Measurements from ENCODE around the gene C17orf114.
A peak's percentile ranks its signal among the peaks of the same experiment; 100 is the strongest.

The C17orf114 gene

DNA sequence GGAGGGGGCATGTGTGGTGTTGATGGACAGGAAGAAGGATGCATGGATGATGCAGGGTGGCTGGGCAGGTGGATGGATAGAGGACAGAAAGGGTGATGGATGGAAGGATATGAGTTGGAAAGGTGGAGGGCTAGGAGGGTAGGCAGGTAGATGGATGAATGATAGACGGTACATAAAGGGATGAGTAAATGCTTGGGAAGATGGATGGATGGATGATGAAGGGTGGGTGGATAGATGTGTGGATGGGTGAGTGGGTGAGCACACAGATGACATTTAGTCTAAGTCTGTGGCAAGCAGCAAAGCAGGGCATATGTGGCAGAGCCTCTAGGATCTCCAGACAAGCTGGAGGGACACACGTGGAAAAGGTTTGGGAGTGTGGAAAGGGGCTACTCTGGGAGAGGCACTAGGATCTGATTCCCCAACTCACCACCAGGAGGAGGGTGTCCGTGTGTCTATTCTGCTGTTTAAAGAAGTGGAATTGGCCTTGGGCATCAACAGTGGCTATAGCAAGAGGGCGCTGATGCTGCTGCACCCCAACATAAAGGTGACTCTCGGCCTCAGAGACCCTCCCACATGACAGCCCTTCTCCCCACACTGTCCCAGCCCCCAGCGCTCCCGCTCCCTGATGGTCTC, 13.0 kb upstream of the C17orf114 start:
- Histone ChIP-seq H3K4me3 (ENCODE audit: low read length) (no peak overlapping the region), H3K9ac (ENCODE audit: low read length) (no peak overlapping the region), H3K27ac (ENCODE audit: low read depth, low read length) (no peak overlapping the region), H3K4me1 (ENCODE audit: control insufficient read depth, insufficient read depth, low read length) (no peaks in the 10 kb centered on the region), H3K36me3 (ENCODE audit: control insufficient read depth, insufficient read depth, low read length) (peaks cover 11% of the 10 kb centered on the region), H3K27me3 (ENCODE audit: control insufficient read depth, insufficient read depth, low read length) (no peaks in the 10 kb centered on the region)

DNA sequence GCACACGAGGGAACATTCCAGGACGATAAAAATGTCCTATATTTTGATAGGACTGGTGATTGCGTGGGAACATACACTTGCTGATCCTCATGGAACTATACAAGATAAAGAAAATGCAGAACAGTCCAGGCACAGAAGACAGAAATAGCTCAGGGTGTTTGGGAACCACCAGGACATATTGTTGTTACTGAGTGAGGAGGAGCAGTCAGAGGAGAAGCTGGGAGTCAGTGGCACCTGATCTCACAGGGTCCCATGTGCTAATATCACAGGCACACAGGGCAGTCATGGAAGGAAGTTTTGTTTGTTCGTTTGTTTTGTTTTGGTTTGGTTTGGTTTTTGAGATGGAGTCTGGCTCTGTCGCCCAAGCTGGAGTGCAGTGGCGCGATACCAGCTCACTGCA, 10.6 kb upstream of the C17orf114 start:
- H3K4me3 ChIP-seq (ENCODE audit: low read length), result no peak overlapping the region
- H3K27me3 ChIP-seq (ENCODE audit: control insufficient read depth, insufficient read depth, low read length), result no peaks in the 10 kb centered on the region
- H3K36me3 ChIP-seq (ENCODE audit: control insufficient read depth, insufficient read depth, low read length), result peaks cover 11% of the 10 kb centered on the region
- no peak overlapping the region for H3K27ac ChIP-seq (ENCODE audit: low read depth, low read length)
- H3K4me1 ChIP-seq (ENCODE audit: control insufficient read depth, insufficient read depth, low read length), result peaks cover 6% of the 10 kb centered on the region
- H3K9ac ChIP-seq (ENCODE audit: low read length), result no peak overlapping the region

DNA sequence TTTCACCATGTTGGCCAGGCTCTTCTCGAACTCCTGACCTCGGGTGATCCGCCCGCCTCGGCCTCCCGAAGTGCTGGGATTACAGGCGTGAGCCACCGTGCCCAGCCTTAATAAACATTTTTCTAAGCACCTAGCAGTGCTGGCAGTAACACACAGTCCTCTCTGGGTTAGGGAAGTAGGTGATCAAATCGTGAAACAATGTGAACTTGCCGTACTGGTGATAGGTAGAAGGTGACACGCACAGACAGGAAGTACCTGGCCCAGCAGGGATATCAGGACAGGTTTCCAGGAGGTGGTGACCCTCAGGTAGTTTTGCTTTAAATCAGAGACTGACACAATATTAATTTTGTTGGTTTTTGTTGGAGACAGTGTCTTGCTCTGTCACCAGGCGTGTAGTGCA, 9.3 kb upstream of the C17orf114 start:
- Histone ChIP-seq H3K4me3 (ENCODE audit: low read length) (no peak overlapping the region), H3K27ac (ENCODE audit: low read depth, low read length) (no peak overlapping the region), H3K9ac (ENCODE audit: low read length) (no peak overlapping the region), H3K27me3 (ENCODE audit: control insufficient read depth, insufficient read depth, low read length) (no peaks in the 10 kb centered on the region), H3K4me1 (ENCODE audit: control insufficient read depth, insufficient read depth, low read length) (peaks cover 6% of the 10 kb centered on the region), H3K36me3 (ENCODE audit: control insufficient read depth, insufficient read depth, low read length) (peaks cover 6% of the 10 kb centered on the region)

DNA sequence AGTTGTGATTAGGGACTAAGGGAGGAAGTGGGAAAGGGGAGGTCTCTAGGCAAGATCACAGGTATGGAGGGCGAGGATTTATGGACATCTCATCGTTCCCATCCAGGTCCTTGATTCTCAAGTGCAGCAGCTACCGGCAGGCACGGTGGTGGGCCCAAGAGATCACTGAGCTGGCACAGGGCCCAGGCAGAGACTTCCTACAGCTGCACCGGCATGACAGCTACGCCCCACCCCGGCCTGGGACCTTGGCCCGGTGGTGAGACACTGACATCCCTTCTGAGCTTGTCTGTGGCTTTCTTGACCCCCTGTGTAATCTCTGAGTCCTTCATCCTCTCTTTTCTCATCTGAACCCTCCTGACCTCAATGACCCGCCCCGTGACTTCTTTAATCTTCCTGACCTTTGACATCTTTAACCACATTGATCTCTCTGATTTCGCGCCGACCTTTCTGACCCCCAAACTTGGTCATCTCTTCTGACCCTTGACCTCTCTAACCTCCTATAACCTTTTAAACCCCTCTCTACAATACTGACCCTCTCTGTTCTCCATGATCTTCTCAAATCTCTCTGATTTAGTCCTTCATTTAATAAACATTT, 8.7 kb upstream of the C17orf114 start:
- H3K36me3 ChIP-seq (ENCODE audit: control insufficient read depth, insufficient read depth, low read length), result peaks cover 4% of the 10 kb centered on the region
- no peak overlapping the region for H3K9ac ChIP-seq (ENCODE audit: low read length)
- H3K4me3 ChIP-seq (ENCODE audit: low read length), result no peak overlapping the region
- H3K27me3 ChIP-seq (ENCODE audit: control insufficient read depth, insufficient read depth, low read length), result no peaks in the 10 kb centered on the region
- no peak overlapping the region for H3K27ac ChIP-seq (ENCODE audit: low read depth, low read length)
- H3K4me1 ChIP-seq (ENCODE audit: control insufficient read depth, insufficient read depth, low read length), result peaks cover 6% of the 10 kb centered on the region

DNA sequence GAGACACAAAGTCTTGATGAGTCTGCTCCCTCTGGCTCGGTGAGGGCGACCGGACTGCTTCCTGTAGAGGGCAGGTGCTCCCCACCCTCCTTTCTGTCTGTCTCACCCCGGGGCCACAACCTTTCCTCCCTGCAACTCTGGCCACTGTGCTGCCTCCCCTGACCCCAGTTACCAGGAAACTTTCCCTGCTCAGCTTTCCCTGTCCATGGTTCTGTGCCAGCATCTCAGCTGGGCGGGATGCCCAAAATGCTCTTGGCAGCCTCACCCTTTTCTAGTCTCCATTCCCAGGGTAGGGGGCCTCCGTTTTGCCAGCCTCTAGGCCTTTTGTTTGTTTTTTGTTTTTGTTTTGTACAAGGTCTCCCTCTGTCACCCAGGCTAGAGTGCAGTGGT, 6.2 kb upstream of the C17orf114 start:
- H3K4me3 ChIP-seq (ENCODE audit: low read length), result peak overlapping the region; percentile 13
- no peak overlapping the region for H3K9ac ChIP-seq (ENCODE audit: low read length)
- no peak overlapping the region for H3K27ac ChIP-seq (ENCODE audit: low read depth, low read length)

DNA sequence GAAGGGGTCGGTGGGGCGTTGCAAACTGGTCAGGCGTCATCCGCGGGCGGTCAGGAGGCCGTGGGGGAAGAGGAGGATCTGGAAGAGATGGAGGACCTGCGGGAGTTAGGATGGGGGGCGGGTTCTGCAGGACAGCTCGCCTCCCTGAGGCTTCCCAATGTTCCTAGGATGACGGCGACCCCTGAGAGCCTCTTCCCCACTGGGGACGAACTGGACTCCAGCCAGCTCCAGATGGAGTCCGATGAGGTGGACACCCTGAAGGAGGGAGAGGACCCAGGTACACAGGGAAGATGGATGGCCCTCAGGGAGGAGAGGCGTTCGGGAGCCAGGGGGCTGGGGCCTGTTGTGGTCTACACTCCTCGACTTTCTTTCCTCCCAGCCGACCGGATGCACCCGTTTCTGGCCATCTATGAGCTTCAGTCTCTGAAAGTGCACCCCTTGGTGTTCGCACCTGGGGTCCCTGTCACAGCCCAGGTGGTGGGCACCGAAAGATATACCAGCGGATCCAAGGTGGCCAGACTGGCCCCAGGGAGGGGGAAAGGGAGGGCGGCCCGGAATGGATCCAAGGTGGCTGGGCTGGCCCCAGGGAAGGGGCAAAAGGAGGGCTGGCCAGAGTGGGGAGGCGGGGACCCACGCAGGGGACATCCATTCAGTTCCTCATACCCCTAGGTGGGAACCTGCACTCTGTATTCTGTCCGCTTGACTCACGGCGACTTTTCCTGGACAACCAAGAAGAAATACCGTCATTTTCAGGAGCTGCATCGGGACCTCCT, 5.7 kb upstream of the C17orf114 start:
- Histone ChIP-seq H3K9ac (ENCODE audit: low read length) (no peak overlapping the region), H3K27ac (ENCODE audit: low read depth, low read length) (no peak overlapping the region), H3K27me3 (ENCODE audit: control insufficient read depth, insufficient read depth, low read length) (no peaks in the 10 kb centered on the region), H3K4me3 (ENCODE audit: low read length) (peak overlapping the region; percentile 67), H3K4me1 (ENCODE audit: control insufficient read depth, insufficient read depth, low read length) (peaks cover 6% of the 10 kb centered on the region), H3K36me3 (ENCODE audit: control insufficient read depth, insufficient read depth, low read length) (peaks cover 4% of the 10 kb centered on the region)

More for the DNA sequence above, 6.2 kb upstream of the C17orf114 start:
- no peaks in the 10 kb centered on the region for H3K27me3 ChIP-seq (ENCODE audit: control insufficient read depth, insufficient read depth, low read length)
- peaks cover 6% of the 10 kb centered on the region for H3K4me1 ChIP-seq (ENCODE audit: control insufficient read depth, insufficient read depth, low read length)
- peaks cover 4% of the 10 kb centered on the region for H3K36me3 ChIP-seq (ENCODE audit: control insufficient read depth, insufficient read depth, low read length)

DNA sequence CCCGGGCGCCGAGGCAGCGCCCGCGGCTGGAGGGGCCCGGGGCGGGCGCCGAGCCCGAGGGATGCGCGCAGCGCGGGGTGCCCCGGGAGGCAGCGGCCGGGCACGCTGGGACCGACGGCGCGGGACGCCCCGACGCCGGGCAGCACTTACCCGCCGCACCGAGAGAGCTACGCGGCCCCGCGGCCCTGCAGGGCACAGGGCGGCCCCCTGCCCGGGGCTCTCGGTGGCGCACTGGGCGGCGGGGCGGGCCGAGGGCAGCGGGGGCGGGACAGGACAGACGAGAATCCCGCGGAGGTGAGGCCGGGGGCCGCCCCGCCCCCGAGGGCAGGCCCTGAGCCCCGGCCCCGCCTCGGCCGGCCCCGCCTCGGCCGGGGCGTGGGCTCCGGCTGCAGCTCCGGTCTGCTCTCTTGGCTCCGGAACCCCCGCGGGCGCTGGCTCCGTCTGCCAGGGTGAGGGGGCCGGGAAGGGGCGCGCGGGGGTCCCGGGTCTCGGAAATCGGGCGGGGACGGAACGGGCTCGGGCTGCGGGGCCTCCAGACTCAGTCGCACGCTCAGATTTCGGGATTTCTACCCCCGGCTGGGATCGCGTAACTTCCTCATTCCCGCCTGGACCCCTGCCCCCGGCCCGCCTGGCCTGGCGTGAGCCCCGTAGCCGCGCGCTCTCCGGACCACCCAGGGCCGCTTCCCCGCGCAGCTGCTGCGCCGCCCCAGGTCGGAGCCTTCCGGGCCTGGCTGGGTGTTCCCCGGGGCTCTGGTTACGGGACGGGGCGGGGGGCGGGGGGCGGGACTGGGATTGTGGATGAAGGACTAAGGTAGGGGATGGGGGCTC, 4.9 kb upstream of the C17orf114 start, which contains the start of gene PLD2:
Gene PLD2, plus strand, starts transcription at position 376 of the 828 bp plus-strand sequence. CDS start 621 bp downstream, outside the sequence.
- peak within 1 kb of the TSS; percentile 52 for H3K27ac ChIP-seq (ENCODE audit: low read depth, low read length)
- H3K4me3 ChIP-seq (ENCODE audit: low read length), result peak within 1 kb of the TSS; percentile 67

DNA sequence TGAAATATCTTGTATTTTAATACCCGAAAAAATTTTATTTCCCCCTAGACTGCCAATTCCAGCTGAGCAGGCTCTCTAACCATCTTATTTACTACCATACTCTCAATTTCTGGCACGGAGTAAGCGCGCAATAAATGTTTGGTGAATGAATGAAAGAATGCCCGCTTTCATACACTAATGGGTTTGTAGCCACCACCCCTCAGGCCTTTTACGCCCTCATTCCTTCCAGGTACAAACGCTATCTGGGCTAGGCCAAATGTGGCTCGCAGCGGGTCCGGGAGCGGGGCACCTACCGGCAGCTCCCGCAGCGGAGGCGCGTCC, 4.3 kb upstream of the C17orf114 start:
- Histone ChIP-seq H3K9ac (ENCODE audit: low read length) (no peak overlapping the region), H3K4me1 (ENCODE audit: control insufficient read depth, insufficient read depth, low read length) (peaks cover 6% of the 10 kb centered on the region), H3K27me3 (ENCODE audit: control insufficient read depth, insufficient read depth, low read length) (no peaks in the 10 kb centered on the region), H3K36me3 (ENCODE audit: control insufficient read depth, insufficient read depth, low read length) (peaks cover 4% of the 10 kb centered on the region), H3K4me3 (ENCODE audit: low read length) (peak overlapping the region; percentile 53), H3K27ac (ENCODE audit: low read depth, low read length) (no peak overlapping the region)

More for the DNA sequence above, 4.9 kb upstream of the C17orf114 start, which contains the start of gene PLD2:
- peaks cover 4% of the 10 kb centered on the region for H3K36me3 ChIP-seq (ENCODE audit: control insufficient read depth, insufficient read depth, low read length)
- peaks cover 6% of the 10 kb centered on the region for H3K4me1 ChIP-seq (ENCODE audit: control insufficient read depth, insufficient read depth, low read length)
- H3K9ac ChIP-seq (ENCODE audit: low read length), result no peak within 1 kb of the TSS
- no peaks in the 10 kb centered on the region for H3K27me3 ChIP-seq (ENCODE audit: control insufficient read depth, insufficient read depth, low read length)

DNA sequence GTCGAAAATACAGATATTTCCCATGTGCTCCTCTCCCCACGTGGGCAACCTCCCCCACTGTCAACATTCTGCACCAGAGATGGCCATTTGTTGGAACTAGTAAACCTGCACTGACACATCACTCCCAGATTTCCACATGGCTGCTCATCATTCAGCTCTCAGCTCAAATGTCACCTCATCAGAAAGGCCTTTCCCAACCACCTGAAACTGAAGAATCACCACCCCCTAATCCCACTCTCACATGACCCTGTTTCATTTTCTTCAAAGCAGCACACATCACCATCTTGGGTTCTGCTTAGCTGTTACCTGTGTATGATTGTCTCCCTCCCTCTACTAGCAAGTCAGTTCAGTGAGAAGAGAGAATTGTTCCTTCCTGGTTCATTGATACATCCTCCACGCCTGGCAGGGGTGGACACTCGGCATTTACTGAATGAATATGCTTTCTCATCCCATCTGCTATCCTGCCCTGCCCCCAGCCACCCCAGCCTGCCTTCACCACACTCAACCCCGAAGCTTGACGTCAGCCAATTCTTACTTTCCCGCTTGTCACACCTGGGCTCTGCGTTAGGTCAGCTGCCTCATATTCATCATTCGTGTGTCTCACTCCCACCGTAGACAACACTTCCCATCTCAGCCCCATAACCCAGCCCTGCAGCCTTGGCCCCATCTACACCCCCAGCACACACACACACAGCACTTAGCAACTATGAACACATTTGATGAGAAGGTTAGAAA, 1.5 kb downstream of the C17orf114 start:
- Histone ChIP-seq H3K9ac (ENCODE audit: low read length) (no peak overlapping the region), H3K27me3 (ENCODE audit: control insufficient read depth, insufficient read depth, low read length) (no peaks in the 10 kb centered on the region), H3K36me3 (ENCODE audit: control insufficient read depth, insufficient read depth, low read length) (peaks cover 11% of the 10 kb centered on the region), H3K4me1 (ENCODE audit: control insufficient read depth, insufficient read depth, low read length) (no peaks in the 10 kb centered on the region), H3K4me3 (ENCODE audit: low read length) (no peak overlapping the region), H3K27ac (ENCODE audit: low read depth, low read length) (no peak overlapping the region)

DNA sequence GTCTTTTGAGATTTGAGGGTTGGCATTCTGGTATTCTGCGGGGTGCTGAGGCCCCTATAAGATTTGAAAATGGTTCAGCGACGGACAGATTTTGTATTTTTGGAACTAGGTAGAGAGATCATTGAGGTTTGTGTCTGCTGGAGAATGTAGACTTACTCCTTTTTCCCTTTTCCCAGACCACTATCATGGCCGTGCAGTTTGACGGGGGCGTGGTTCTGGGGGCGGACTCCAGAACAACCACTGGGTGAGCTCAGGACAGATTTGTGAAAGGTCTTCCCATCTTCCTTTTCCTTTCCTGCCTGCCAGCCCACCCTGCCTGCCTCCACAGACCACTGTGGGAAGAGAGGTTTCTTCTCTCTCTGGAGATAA, 5.6 kb downstream of the C17orf114 start:
- Histone ChIP-seq H3K4me1 (ENCODE audit: control insufficient read depth, insufficient read depth, low read length) (no peaks in the 10 kb centered on the region), H3K4me3 (ENCODE audit: low read length) (peak overlapping the region; percentile 95), H3K36me3 (ENCODE audit: control insufficient read depth, insufficient read depth, low read length) (peaks cover 11% of the 10 kb centered on the region), H3K27ac (ENCODE audit: low read depth, low read length) (peak overlapping the region; percentile 77), H3K9ac (ENCODE audit: low read length) (no peak overlapping the region), H3K27me3 (ENCODE audit: control insufficient read depth, insufficient read depth, low read length) (no peaks in the 10 kb centered on the region)

DNA sequence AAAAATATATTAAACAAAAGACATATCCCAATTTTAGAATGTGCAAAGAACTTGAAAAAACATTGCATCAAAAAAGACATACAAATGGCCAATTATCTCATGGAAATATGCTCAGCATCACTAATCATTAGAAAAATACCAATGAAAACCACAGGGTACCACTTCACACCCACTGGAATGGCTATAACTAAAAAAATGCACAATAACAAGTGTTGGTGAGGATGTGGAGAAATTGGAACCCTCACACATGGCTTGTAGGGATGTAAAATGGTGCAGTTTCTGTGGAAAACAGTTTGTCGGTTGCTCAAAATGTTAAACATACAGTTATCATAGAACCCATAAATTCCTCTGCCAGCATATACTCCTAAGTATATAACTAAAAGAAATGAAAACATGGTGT, 7.0 kb downstream of the C17orf114 start:
- Histone ChIP-seq H3K4me3 (ENCODE audit: low read length) (no peak overlapping the region), H3K27me3 (ENCODE audit: control insufficient read depth, insufficient read depth, low read length) (no peaks in the 10 kb centered on the region), H3K9ac (ENCODE audit: low read length) (no peak overlapping the region), H3K27ac (ENCODE audit: low read depth, low read length) (no peak overlapping the region), H3K36me3 (ENCODE audit: control insufficient read depth, insufficient read depth, low read length) (peaks cover 11% of the 10 kb centered on the region), H3K4me1 (ENCODE audit: control insufficient read depth, insufficient read depth, low read length) (no peaks in the 10 kb centered on the region)

DNA sequence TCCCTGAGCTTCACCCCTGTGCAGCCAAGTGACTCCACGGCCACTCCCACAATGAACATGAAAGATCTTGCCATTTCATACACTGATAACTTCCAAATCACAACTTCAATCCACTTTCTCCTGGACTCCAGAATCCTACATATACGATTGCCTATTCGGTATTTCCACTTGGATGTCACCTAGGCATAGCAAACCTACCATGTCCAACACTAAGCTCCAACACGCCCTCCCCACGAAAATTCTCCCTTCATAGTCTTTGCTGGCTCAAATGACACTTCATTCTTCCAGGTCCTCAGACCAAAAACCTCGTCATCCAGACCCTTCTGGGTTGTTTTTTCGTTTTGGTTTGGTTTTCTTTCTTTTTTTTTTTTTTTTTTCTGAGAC, 11.4 kb downstream of the C17orf114 start:
- no peak overlapping the region for H3K9ac ChIP-seq (ENCODE audit: low read length)

More for the DNA sequence above, 11.4 kb downstream of the C17orf114 start:
- H3K36me3 ChIP-seq (ENCODE audit: control insufficient read depth, insufficient read depth, low read length), result no peaks in the 10 kb centered on the region
- H3K4me3 ChIP-seq (ENCODE audit: low read length), result peak overlapping the region; percentile 80
- no peaks in the 10 kb centered on the region for H3K4me1 ChIP-seq (ENCODE audit: control insufficient read depth, insufficient read depth, low read length)
- no peaks in the 10 kb centered on the region for H3K27me3 ChIP-seq (ENCODE audit: control insufficient read depth, insufficient read depth, low read length)
- H3K27ac ChIP-seq (ENCODE audit: low read depth, low read length), result peak overlapping the region; percentile 89
